Medulla oblongata (tissue), 1 donor: ENCODE results near the gene POTEF.
"Not testable (repeated sequence)": the region's sequence is repeated elsewhere in the genome, so short reads cannot be mapped to it uniquely, and the experiment has no call there.

Experiments
- DNase-seq: peaks from one replicate; pipeline ENCODE4 v3.0.0-alpha.2; 2015; ENCODE audit errors: extremely low spot score

Gene POTEF

DNA sequence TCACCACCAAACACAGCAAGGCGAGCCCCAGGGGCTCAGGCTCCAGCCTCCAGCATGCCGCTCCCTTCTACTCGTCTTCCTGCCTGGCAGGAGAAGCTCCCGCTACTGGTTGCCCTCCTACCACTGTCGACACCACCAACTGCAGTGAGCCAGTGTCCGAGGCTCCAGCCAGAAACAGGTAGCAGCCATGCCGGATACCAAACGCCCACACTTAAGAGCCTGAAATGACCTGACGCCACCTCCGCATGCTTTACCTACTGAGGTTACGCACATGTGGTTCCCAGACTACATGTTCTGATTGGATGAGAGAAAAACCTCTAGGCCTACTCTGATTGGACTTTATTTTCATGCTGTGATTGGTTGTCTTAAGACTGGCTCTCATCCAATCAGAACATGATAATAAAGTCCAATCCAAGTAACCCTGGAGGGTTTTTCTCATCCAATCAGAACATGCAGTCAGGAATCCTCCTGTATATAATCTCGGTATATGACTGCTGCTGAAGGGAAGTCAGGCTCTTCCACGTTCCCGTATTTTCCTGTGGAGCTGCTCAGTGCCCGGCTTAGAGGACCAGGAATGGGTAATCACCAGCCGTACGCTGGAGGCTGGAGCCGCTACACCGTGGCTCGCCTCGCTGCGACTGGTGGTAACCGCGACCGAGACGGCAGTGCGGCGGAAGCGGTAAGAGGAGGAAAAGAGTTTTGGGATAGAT, at the start of gene POTEF:
TSS of gene POTEF (minus strand) at position 103 of the 710 bp plus-strand sequence. CDS start 8,707 bp downstream, outside the sequence.
- DNase-seq: not testable (repeated sequence)

DNA sequence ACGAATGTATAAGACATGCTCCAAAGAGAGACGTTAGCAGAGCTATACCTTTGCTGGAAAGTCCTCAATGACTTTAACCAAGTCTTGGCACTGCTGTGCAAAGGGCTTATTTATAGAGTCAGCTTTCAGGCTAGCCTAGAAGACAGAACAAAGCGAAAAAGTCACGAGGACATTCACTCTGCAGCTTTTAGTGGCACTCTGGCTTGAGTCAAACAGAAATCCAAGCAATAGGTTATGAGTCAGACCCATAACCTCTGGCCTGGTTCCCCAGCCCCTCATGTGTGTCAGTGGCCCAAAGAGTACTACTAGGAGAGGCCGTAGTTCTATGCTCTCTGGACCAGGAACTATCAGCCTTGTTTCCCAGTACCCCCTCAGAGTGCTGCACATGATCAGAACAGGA, 45.8 kb upstream of the POTEF start:
- not testable (repeated sequence) for DNase-seq

DNA sequence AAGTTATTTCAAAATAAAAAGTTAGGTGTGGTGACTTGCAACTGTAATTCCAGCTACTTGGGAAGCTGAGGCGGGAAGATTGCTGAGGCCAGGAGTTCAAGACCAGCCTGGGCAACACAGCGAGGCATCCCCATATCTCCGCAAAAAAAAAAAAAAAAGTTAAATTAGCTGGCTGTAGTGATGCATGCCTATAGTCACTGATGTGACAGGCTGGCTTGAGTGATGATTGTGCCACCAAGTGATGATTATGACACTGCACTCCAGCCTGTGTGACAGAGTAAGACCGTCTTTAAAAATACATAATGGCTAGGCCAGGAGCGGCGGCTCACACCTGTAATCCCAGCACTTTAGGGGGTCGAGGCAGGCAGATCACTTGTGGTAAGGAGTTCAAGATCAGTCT, 40.9 kb upstream of the POTEF start:
- no peak for DNase-seq

DNA sequence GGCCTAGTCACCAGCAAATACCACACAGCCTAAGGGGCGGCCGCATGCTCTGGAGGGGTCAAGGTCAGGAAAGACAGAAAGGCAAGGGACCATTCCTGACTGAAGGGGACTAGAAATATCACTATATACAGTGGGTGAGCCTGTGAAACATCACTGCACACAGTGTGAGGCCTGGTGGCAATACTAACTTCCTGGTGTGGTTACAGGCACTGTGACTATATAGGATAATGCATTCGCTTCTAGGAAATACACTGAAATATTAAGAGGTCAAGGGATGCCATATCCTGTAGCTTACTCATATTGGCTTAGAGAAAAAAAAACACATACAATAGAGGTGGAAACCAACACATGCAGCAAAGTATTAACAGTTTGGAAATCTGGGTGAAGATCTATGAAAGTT, 40.1 kb upstream of the POTEF start:
- not testable (repeated sequence) for DNase-seq

DNA sequence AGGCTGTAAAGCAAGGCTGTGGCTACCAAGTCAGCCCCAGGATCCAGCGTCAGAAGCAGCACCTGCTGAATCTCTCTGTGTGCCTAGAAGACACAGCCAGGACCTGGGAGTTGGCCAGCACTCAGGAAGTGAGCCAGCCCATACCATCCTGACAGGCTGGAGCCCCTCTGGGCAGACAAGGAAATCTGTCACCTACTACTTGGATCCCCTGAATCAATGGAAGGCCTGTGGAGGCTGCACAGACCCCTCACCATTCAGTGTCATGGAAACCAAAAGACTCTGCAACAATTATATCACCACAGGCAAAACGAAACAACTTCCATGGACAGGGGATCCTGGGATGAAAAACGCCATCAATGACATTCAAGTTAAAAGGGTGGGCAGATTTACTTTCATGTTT, 37.6 kb upstream of the POTEF start:
- not testable (repeated sequence) for DNase-seq

DNA sequence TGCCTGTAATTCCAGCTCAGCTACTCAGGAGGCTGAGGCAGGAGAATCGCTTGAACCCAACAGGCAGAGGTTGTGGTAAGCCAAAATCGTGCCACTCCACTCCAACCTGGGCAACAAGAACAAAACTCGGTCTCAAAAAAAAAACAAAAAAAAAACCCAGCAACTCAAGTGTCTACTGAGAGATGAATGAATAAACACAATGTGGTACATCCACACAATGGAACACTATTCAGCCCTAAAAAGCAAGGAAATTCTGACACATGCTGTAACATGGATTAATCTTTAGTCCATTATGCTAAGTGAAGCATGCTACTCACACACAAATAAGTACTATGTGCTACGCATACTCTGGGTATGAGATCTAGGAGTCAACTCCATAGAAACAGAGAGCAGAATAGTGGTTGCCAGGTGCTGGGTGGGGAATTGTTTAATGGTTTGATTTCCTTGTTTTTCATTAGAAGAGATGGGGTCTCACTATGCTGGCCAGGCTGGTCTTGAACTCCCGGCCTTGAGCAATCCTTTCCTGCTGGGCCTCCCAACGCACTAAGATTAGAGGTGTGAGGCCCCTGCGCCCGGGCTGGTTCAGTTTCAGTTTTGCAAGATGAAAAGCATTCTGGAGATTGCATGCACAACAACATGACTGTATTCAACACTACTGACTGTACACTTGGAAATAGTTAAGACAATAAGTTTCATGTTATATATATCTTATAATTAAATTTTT, 36.4 kb upstream of the POTEF start:
- no peak for DNase-seq

DNA sequence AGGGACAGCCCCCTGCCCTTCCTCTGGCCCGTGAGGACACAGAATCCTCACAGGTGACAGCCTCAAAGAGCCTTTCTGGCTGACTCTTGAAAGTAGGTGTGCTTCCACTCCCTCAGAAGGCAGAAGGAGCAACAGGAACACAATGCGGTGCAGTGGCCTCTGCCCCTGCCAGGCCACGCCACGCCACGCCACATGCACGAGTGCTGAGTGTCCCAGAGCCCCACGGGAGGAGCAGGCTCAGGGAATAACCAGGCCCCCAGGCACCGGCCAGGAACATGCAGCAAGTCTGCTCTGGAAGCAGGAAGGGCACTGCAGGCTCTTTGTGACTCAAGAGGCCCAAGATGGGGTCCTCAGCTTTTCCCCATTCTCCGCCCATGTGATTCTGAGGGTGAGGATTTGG, 33.9 kb upstream of the POTEF start:
- no peak for DNase-seq

DNA sequence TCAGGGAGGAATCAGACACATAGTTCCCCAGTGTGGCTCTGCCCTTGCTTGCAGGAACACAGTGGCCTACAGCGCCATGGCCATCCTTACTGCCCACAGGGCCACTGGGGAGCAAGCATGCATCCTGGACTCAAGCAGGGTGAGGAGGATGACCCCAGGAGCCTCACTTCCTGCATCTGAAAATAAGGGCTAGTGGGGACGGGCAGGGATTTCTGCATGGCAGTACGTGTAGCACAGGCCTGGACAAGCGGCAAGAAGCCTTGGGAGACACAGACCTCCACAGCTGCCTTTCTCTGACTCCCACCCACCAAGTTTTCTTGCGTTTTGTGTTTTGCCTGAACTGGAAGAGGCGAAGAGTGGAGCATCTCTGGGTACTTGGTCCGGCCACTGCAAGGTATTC, 33.5 kb upstream of the POTEF start:
- DNase-seq: not testable (repeated sequence)

DNA sequence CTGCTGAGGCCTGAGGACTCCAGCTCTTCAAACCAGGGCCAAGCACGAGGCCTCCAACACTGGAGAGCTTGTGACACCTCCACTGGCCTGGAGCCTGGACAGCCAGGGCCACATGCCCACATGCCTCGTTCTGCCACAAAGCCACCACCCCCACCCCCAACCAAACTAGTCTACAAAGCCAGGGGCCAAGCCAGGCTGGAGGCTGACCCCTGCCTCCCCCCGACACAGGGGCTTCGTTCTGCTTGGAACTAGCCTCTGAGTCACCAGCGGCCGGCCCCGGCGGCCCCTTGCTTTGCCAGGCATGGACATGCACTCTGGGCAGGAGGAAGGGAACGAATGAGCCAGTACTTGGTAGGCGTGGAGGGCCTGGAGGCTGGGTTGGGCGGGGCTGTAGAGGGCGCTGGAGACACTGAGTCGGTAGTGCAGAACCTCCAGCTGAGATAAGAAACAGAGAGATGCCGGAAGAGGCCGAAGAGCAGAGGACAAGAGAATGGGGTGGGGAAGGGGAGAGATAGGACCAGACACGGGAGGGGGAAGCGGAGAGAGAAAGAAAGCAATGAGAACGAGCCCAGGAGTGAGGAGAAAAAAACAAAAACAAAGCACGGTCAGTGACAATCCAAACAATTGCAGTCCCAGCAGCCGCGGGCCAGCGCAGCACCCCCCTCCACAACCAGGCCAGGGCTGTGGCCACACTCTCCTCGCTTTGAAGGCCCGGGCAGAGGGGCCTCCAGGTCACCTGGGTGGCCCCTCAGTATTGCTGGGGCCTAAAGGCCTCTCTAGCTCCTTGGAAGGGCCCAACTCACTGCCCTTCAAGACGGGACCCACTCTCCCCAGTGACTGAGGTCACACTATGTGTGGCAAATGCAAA, 32.0 kb upstream of the POTEF start:
- peak; percentile 48 for DNase-seq

DNA sequence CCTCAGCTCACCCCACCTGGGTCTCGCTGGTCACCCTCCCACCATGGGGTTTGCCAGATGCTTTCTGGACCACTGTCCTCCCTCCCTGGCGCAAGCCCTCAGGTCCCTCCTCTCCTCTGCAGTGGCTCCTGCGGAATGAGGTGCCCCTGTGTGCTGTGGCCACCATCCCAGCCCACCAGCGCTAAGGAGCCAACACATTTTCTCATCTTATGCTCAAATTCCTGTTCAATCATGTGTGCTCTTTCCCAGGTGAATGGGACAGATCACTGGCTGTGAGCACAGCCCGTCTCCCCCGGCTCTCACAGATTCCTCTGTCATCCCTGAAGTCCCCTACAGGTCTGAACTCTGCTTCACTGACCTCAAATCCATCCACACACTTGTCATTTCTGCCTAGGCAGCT, 31.1 kb upstream of the POTEF start:
- DNase-seq: no peak

DNA sequence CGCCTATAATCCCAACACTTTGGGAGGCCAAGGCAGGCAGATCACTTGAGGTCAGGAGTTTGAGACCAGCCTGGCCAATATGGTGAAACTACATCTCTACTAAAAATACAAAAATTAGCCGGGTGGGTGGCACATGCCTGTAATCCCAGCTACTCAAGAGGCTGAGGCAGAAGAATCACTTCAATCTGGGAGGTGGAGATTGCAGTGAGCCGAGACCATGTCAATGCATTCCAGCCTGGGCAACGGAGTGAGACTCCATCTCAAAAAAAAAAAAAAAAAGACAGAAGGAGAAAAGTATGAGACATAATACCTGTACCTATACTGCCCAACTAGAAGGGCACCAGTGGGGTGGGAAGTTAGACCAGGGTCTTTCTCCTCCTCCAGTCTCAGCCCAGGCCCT, 30.4 kb upstream of the POTEF start:
- DNase-seq: not testable (repeated sequence)

DNA sequence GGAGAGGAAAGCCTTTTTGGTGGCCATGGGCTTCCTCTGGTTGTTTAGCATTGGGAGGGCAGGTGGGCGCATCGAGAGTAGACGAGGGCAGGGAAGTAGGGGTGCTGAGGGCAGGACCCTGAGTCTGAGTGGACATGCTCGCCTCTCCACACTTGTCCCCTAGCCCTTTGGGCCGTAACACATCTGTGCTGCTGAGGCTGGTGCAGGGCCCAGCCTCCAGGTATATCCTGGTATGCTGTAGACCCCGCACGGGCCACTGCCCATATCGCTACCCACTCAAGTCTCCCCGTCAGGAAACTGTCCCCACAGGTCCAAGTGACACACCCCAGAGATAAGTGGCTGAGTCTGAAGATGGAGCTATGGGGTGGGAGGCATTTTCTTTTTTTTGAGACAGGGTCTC, 29.6 kb upstream of the POTEF start:
- DNase-seq: no peak

DNA sequence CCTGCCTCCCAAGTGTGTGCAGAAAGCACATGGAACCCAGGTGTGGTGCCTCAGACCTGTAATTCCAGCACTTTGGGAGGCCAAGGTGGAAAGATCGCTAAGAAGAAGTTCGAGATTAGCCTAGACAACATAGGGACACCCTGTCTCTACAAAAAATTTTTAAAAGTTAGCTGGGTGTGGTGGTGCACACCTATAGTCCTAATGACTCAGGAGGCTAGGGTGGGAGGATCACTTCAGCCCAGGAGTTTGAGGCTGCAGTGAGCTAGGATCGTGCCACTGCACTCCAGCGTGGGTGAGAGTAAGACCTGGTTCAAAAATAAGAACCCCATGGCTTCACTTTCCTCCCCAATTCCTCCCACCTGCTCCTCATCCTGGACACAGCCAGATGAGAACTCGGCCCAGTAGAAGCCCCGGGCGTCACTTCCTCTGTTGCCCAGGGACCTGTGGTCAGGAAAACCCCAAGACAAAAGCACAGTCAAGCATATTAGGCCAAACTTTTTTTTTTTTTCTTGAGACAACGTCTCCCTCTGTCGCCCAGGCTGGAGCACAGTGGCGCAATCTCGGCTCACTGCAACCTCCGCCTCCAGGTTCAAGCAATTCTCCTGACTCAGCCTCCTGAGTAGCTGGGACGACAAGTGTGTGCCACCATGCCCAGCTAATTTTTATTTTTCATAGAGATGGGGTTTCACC, 28.9 kb upstream of the POTEF start:
- not testable (repeated sequence) for DNase-seq

DNA sequence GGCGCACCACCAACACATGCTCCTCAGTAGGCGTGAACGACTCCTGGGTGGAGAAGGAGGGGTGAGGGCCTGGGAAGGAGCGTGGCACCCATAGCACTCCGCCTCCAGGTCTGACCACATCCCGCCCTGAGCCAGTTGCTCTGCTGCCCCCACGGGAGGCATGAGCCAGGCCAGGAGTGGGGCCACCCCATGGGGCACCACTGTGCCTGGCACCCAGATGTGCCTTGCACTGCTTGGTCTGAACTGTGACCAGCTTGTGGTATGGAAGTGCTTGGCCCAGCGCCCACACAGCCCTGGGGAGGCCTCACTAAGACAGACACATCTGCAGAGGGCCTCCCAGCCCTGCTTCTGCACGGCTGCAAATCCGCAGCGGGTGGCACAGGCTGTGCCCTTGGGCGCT, 28.3 kb upstream of the POTEF start:
- not testable (repeated sequence) for DNase-seq

DNA sequence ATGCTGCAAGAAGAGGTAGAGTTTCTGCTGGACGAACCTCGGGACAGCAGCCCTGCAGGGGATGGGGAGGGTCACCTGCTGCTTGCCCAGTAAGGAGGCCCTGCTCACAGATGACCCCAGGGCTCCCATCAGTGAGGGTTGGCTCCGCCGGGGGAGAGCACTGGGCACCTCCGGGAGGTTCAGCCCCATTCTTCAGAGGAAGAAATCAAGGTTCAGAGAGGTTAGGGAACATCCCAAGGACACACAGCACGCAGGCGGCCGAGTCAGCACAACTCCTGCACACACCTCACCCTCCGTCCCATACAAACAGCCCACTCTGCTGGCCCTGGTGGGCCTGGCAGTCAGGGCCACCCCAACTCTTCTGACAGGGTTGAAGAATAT, 27.6 kb upstream of the POTEF start:
- no peak for DNase-seq

DNA sequence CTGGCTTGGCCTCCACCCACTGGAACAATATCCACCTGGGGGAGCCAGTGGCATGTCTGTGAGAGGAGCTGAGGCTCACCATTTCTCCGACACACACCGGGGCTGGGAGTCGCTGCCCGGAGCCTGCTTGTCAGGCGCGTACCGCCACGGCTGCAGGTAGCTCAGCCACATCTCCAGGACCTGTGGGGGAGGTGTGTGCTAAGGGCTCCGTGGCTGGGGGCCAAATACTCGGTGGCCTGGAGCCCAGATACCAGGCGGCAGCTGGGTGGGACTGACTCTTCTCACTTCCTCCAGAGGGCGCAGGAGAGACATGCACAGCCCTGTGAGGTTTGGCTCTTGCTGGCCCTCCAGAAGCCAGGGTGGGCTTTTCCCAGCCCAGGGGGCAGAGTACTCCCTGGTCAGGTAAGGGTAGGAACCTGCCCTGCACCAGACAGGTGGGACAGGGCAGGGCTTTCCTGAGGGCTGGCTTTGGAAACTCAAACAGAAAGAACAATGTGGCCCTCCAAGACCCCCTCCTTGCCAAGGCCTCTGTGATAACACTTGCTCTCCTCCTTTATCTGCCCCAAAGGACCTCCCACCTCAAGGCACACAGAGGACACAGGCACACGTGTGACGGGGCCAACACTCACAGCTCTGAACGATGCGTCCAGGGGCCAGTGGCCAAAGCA, 27.1 kb upstream of the POTEF start:
- DNase-seq: peak; percentile 58

DNA sequence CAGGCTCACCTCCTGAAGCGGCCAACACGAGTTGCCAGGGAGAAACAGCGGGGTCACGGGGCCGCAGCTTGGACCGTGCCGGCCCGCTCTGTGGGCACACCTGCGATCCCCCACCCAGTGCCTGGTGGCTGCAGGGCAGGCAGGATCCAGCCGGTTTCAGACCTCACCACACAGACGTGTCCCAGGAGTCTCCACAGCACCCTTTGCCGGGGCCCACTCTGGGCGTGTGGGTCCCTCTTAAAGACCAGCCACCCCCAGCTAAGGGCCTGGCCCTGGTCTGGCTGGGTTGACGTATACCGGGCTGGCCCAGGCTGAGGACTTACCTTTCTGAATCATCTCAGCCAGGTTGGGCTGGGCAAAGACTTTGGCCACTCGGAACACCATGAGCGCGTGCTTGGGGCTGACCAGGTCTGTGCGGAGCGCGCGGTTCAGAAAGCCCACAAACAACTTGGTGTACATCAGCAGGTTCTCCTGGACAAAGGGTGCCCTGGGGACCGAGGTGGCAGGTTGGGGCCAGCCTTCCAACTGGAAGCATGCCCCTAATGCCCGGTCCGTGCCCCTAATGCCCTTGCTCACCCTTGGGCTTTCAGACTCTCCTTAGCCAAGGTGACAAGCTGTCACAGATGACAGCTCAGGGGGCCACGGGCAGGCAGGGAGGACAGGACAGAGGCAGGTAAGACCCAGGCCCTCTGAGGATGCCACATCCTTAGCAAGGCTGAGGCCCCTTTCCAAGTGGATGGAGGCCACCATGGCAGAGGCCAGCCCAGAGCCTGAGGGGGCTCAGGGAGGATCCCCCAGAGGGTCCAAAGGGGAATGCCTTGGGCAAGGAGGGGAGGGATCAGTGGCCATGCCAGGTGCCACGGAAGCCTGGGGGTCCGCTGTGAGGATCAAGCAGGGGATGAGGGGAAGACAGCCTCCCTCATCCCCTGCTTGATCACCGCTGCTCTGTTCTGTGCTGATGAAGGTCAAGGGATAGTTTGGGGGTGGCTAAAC, 26.0 kb upstream of the POTEF start:
- no peak for DNase-seq

DNA sequence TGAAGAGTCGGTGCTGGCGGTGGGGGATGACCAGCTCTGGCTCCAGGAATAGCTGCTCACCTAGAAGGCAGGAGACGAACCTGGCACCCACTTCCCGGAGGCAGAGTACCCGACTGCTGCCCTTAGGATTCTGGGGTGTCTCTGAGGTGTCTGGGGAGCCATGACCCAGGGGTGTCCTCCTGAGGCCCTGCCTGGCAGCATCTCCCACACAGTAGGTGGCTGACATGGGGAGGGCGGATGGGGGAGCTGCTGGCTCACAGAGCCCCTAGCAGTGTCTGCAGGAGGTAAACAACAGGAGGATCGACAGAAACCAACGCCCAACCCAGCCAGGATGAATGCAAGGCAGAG, 25.4 kb upstream of the POTEF start:
- not testable (repeated sequence) for DNase-seq

DNA sequence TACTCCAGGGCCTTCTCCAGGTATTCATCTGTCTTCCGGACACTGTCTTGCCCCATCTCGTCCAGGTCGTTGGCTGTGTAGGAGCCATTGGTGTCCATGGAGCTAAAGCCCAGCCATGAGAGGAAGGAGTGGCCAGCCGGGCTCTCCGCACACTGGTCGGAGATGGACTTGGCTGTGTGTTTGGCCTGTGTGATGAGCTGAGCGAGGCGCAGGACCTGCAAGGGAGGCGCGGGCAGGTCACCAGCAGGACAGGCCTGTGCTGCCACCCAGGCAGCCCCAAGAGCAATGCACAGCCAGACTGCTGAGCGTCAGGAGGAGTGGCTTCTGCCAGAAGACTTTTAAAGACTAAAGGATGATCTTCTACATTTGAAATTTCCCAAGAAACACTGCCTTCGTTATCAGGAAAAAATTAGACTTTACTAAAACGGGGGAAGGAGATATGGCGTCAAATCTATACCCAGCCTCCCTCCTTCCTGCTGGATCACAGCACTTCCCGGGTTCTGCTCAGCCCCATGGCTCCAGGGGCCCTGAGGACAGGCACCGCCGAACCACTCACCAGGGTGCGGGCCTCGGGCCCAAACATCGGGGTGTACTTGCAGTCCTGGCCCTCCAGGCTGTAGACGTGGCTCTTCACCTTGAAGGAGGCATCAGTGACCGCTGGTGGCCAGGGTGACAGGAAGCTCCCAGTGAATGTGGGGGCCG, 24.9 kb upstream of the POTEF start:
- not testable (repeated sequence) for DNase-seq
